ENCODE data around the gene COL16A1.

The COL16A1 gene

DNA sequence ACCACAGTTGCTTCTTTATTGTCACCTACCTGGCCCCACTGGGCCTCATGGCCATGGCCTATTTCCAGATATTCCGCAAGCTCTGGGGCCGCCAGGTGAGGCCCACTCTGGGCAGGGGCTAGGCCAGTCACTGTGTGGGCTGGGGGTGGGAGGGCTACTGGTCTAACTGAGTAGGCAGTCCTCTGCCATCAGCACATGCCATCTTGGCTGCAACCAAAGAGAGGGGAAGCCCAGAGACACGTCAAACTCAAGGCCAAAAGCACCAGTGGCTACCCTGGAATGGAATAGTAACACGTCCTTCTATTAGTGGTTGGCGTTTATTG, 82.4 kb downstream of the COL16A1 start:
- no peak for DNase-seq

DNA sequence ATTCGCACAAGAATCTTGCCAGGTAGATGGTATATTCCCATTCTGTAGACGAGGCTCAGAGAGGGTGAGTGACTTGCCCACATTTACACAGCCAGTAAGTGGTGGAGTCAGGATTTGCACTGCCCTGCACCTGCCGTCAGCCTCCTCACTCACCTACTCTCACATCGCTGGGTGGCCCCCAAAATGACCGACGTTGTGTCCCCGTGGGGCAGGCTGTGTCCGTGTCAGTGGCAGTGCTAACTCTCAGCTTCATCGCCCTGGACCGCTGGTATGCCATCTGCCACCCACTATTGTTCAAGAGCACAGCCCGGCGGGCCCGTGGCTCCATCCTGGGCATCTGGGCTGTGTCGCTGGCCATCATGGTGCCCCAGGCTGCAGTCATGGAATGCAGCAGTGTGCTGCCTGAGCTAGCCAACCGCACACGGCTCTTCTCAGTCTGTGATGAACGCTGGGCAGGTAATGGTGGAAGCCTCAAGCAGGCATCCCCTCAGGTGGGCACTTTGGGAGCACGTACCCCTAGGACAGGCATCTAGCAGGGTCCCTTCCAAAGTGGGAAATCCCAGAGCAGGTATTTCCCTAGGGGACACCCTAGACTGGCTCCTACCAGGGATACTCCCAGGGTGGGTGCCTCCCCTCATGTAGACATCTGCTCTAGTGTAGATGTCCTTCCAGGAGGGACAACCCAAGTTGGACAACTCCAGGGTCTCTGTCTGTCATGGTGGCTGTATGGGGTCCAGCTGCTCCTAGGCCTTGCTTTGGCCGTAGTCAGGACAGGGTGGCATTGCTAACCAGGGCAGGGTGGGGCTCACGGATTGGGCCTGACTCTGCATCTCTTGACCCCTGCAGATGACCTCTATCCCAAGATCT, 83.0 kb downstream of the COL16A1 start:
- DNase-seq = no peak

DNA sequence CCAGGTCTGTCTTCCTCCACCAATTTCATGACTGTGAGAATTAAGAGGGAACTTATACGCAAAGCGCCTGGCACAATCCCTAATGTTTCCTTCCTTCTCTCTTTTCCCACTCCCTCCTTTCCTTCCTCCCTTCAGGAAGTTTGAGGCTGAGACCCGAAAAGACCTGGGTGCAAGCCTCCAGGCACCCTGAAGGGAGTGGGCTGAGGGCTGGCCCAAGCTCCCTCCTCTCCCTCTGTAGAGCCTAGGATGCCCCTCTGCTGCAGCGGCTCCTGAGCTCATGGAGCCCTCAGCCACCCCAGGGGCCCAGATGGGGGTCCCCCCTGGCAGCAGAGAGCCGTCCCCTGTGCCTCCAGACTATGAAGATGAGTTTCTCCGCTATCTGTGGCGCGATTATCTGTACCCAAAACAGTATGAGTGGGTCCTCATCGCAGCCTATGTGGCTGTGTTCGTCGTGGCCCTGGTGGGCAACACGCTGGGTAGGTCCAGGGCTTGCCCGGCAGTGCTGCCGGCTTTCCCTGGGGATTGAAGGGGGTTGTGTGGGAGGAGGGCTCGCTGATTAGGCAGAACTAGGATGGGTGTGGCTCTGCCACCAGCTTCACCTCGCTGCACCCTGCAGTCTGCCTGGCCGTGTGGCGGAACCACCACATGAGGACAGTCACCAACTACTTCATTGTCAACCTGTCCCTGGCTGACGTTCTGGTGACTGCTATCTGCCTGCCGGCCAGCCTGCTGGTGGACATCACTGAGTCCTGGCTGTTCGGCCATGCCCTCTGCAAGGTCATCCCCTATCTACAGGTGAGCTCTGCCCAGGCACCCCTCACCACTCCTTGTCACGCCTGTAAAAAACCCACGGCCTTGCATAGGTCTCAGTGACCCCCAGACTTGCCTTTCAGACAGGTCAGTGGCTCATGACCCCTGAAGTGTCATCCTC, 84.6 kb downstream of the COL16A1 start:
- DNase-seq = no peak

DNA sequence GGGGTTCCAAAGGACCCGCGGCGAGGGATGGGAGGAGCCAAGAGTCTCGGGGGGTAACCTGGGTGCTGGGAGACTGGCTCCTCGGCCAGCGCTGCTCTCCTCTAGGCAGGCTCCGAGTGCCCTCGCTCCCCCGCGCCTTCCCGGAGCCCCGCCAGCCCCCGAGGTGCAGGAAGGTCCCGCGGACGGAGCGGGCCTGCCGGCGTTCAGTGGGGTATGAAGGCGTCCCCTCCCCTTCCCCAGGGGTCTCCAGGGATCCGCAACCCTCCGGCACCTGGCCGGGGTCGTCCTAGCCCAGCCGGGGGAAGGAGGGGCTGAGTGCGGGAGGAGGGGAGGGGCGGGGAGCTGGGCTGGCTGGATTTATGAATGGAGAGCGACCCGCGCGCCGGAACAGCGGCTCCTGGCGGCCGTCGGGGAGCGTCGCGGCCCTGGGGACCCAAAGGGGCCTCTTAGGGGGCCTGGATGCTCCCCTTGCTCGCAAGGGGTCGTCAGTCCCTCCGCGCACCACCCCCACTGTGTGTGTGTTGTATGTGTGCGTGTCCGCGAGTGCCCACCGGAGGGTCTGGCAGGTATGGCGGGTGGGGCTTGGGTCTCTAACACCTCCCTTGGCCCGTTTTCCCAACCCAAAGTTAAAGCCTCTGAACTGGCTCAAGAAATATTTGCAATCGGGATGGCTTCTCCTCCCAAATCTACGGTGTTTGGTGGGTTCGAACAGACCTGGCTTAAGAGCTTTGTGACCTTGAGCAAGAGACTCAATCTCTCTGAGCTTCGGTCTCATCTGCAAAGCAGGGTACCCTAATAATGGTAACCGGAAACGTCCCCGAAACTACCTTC, 85.7 kb downstream of the COL16A1 start:
- peak; percentile 35 for DNase-seq

DNA sequence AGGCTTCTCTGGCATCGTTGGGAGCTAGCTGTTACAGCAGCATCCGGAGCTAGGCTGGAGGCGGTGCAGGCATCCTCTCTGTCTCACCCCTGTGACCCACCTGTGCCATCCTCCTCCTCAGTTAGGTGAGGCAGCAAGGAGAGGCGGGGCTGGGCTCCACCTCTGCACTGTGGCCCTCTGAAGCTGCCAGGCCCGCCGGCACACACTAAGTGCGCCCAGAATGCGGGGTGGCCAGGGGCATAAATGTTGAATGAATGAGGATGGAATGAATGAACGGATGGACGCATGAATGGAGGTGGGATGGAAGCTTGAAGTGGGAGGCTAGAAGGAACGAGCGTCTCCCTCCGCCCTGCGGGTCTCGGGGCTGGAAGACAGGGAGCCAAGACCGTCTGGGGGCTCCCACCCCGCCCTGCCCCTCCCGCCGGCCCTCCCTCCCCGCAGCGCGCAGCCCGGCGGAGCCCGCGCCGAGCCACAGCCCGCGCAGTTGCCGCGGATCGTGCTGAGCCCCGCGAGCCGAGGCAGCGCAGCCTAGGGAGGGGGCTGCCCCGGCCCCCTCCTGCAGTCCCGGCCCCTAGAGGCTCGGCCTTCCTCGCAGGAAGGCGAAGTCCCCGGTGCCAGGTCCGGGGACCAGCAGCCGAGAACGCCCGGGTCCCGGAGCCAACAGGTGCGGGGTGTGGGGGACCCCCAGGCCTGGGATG, 86.5 kb downstream of the COL16A1 start, which contains the start of gene HCRTR1:
Gene HCRTR1 (plus strand): TSS at position 472 of the 698 bp plus-strand sequence. CDS start 1,504 bp downstream, outside the sequence.
- DNase-seq = no peak

DNA sequence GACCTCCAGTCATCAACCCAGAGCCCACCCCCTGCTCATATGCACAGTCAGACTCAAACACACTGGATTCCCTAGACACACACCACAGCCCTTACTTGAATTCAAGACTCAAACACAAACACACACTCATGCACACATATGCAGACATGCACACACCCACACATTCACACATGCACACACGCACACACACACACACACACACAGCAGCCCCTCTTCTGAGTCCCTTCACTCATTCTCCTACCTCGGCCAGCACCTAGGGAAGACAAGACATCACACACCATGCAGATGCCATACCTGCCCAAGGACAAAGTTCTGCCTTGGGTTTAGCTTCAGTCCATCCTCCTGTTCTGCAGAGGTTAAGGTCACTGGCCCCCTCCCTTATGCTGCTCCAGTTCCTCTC, 87.9 kb downstream of the COL16A1 start:
- no peak for DNase-seq

DNA sequence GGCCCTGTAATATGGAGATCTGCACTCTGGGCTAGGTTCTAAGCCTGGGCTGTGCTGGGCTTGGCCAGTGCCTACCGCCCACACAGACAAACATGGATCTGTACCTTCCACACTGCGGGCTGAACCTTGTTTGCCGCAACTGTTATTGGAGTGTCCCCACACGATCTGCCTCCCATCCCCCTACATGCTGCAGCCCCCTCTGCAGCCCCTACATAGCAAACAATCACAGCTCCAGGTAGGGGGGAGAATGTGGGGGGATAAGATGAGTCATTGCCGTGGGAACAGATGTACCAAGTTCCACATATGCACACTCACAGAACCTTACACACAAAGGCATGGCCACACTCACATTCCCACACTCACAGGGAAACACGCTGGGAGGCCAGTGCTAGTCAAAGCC, 88.4 kb downstream of the COL16A1 start:
- no peak for DNase-seq

DNA sequence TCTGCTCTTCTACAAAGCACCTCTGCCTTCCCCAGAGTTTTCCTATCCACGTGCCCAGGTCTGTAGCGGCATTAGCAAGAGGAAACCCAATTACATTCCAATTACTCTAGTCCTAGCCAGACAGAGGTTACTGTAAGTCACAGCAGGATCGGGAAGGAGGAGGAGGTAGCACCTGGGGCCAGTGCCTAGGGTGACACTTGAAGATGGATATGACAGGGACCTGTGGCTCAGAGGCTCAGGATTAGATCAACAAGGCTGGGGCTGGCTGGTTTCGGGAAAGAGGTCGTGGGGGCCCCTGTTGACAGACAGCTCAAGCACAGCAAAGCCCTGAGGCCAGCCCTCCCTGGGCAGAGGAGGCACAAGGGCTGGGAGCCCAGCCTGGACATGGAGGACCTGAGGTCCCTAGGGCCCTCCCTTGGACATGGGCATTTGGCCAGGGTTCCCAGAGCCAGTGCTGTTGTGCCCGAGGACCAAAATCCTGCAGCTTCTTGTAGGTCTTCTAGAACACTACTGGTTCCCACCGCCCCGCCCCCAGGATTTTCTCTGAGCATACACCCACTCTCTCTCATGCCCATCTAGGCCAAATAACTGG, 89.3 kb downstream of the COL16A1 start:
- no peak for DNase-seq

DNA sequence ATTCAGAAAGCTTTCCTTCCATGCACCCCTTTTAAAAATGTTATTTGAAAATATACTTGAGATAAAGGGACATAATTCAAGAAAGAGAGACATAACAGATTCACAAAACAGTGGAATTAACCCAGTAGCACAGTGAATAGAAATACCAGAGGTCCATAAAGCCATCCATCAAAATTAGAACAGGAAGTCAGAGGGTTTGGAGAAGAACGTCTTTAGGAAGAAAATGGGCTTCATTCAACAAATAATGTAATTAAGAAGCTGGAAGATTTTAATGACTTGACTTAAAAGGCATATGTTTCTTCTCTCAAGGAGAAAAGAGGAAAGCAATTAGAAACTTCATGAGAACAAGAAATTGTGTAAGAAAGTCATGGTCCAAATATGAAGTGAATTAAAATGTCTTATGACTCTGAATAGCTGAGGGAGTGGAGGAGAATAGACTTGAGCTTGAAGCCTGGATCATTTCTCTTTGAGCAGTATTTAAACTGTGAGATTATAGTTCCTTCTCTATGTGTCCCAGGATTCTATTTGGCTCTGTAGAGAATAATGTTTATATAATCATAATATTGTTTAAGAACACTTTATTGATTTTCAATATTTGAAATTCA, 94.2 kb downstream of the COL16A1 start:
- DNase-seq = no peak

DNA sequence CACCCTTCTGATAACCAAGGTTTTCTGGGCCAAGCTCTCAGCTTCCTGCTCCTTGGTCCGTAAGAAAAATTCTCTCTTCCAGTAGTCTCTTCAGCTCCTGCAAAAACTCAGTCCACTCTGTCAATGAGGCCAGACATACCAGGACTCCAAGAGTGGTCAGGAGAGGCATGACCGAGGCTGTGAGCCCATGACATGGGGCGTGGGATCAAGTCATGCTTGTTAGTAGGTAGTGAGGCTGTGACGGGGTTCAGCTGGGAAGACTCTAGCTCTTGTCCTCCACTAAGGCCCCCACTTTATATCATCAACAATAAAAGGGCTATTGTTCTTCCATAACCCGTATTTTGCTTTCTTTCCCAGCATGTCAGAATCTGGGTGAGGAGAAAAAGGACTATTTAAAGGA, 96.5 kb downstream of the COL16A1 start:
- DNase-seq = no peak

DNA sequence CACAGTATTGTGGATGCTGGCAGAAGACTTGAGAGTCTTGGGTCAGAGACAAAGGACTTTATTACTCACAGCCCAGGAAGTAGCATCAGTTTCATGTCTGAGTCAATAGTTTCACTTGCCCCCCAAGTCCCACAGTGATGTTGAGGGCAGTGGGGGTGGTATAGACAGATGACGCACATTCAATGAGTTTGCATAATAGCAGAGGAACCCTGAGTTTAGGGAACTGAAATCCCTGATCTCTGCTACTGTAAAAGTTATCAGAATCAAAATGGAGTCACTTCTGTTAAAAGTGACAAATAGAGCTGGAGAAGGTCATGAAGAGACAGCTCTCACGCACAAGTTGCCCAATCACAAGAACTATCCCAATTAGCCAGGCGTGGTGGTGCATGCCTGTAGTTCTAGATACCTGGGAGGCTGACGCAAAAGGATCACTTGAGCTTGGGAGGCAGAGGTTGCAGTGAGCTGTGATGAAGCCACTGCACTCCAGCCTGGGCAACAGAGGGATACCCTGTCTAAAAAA, 97.8 kb downstream of the COL16A1 start:
- DNase-seq = peak; percentile 6
